ENCODE results near the gene ATG2B. TPM values are rescaled to one million over a fixed set of nuclear protein-coding genes. Genes with fewer than 3 reads are reported as not detected.

The ATG2B gene
- total RNA-seq, 4 donors from 2014 or later = 26.1 to 30.8 (median 28.2) TPM

DNA sequence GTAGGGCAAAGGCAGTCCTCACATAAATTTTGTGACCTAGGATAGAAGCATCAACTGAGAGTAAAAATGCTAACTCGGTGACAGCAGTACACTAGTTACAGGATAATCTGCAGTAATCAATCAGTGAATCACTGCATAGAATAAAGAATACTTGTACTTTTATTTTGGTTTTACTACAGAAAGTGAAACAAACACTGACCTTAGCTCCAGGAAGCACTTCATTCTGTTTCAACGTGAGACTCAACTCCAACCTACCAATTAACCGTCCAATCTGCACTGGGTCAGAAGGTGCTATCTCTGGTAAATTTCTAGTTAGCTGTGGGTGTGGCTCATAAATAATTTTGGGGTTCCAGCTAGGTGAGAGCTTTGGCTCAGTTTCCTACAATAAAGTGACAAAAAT is 21.8 kb downstream of the ATG2B start:
- TF ChIP-seq, protein P1, sequence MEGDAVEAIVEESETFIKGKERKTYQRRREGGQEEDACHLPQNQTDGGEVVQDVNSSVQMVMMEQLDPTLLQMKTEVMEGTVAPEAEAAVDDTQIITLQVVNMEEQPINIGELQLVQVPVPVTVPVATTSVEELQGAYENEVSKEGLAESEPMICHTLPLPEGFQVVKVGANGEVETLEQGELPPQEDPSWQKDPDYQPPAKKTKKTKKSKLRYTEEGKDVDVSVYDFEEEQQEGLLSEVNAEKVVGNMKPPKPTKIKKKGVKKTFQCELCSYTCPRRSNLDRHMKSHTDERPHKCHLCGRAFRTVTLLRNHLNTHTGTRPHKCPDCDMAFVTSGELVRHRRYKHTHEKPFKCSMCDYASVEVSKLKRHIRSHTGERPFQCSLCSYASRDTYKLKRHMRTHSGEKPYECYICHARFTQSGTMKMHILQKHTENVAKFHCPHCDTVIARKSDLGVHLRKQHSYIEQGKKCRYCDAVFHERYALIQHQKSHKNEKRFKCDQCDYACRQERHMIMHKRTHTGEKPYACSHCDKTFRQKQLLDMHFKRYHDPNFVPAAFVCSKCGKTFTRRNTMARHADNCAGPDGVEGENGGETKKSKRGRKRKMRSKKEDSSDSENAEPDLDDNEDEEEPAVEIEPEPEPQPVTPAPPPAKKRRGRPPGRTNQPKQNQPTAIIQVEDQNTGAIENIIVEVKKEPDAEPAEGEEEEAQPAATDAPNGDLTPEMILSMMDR (IDR thresholded peaks at IDR 0.05; ENCODE audit: low read depth) = no peak

DNA sequence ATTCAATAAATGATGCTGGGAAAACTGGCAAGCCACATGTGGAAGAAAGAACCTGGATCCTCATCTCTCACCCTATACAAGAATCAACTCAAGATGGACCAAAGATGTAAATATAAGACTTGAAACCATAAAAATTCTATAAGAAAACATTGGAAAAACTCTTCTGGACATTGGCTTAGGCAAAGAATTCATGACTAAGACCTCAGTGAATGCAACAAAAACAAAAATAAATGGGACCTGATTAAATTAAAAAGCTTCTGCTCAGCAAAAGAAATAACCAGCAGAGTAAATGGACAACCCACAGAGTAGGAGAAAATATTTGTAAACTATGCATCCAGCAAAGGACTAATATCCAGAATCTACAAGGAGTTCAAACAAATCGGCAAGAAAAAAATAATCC is 24.6 kb downstream of the ATG2B start:
- TF ChIP-seq, protein P1 (IDR thresholded peaks at IDR 0.05; ENCODE audit: low read depth) = no peak

DNA sequence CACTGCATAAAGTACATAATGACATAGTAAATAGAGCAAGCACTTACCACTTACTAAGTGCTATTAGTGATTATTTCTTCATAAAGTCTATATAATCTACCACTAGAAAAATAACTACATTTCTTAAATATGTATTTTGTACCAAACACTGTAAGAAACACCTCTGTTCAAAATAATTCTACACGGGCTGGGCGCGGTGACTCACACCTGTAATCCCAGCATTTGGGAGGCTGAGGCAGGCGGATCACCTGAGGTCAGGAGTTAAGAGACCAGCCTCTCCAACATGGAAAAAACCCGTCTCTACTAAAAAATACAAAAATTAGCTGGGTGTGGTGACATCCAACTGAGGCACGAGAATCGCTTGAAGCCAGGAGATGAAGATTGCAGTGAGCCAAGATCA is 38.9 kb downstream of the ATG2B start:
- TF ChIP-seq, protein P1 (IDR thresholded peaks at IDR 0.05; ENCODE audit: low read depth) = no peak

DNA sequence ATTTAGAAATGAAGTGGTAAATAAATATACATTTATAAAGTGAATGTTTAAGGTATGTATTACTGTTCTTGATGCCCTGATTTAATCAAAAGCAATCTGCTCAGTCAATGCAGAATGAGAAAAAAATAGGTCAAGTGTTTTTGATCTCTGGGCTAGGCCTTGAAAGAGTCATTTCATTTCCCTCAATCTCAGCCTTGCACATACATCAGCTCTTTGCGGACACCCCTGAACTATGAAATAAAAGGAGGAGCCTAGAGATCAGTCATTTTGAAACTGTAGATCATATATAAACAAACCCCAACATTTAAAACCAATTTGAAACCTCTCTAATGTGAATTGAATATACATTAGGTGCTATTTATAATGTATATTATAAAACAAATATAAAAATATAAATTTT is 42.5 kb downstream of the ATG2B start:
- TF ChIP-seq, protein P1 (IDR thresholded peaks at IDR 0.05; ENCODE audit: low read depth) = no peak

DNA sequence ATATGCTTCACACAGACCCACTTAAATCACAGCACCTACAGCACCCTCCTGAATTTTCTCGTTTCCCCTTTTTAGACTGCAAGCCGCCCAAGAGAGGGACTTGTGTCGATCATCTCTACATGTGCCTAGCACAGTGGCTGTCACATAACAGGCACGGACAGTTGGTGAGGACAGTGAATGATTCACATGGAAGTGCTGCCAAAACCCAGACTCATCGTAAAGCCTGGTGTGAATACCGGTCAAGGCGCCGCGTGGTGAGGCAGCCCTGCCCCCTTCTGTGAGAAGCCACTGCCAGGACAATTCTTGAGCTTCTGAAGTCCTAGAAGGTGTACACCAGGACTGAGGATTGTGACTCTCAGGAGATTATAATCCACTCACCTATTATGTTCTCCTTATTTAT is 44.3 kb downstream of the ATG2B start:
- TF ChIP-seq, protein P1 (IDR thresholded peaks at IDR 0.05; ENCODE audit: low read depth) = no peak

DNA sequence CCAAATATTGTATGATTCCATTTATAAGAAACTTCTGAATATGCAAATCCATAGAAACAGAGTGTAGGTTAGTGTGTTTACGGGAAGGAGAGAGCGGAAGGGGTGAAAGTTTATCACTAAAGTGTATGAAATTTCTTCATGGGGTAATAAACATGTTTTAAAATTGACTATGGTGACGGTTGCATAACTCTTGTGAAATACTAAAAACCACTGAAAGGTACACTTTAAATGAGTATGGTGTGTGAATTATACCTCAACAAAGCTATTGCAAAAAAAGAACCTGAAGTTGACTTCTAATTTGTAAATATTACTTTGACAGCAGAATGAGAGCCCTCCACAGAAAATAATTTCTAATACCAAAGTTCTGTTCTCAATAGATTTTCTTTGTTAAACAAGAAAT is 47.1 kb downstream of the ATG2B start:
- TF ChIP-seq, protein P1 (IDR thresholded peaks at IDR 0.05; ENCODE audit: low read depth) = no peak

DNA sequence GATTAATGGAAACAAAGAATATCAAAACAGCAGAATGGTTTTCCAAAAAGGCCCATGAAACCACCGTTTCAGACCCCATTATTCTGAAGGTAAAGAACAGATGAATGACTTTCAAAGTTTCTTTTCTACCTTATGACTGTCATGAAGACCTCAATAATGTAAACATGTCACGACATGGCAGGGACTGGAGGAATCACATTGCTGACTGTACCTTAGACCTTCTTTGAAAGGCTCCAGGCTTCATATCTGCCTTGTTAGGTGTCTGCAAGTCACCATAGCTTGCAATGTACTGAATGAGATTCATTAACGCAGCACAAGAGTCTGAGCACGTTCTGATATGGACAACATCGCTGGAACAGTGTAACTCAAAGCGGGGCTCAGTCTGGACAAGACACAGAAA is 52.2 kb downstream of the ATG2B start:
- TF ChIP-seq, protein P1 (IDR thresholded peaks at IDR 0.05; ENCODE audit: low read depth) = no peak
